Activated naive CD8-positive, alpha-beta T cell treated with anti-CD3 and anti-CD28 coated beads for 36 hours (primary cell): Measurements from ENCODE around the gene OPALIN. TPM values are rescaled to one million over a fixed set of nuclear protein-coding genes. Genes with fewer than 3 reads are reported as not detected.

Source experiments
- DNase-seq: peaks from one replicate; pipeline ENCODE4 v3.0.0; 2021
- H3K27ac Mint-ChIP-seq: one replicate; pipeline ENCODE4 v1.8.0; 2022; ENCODE audit warnings: mild to moderate bottlenecking, moderate library complexity, mixed read lengths
- H3K27me3 Mint-ChIP-seq: one replicate; pipeline ENCODE4 v1.8.0; 2022; ENCODE audit warnings: mild to moderate bottlenecking, mixed read lengths
- H3K36me3 Mint-ChIP-seq: one replicate; pipeline ENCODE4 v1.8.0; 2021; ENCODE audit warnings: mild to moderate bottlenecking, mixed read lengths
- H3K4me1 Mint-ChIP-seq: one replicate; pipeline ENCODE4 v1.8.0; 2021; ENCODE audit warnings: mixed read lengths
- H3K4me3 Mint-ChIP-seq: one replicate; pipeline ENCODE4 v1.8.0; 2022; ENCODE audit warnings: mild to moderate bottlenecking, moderate library complexity, mixed read lengths
- H3K9me3 Mint-ChIP-seq: one replicate; pipeline ENCODE4 v1.8.0; 2022; ENCODE audit warnings: mixed read lengths
- total RNA-seq, 2 experiments: library from RNA; stranded (reverse); gene quantifications; one replicate each; pipeline ENCODE4 v1.2.3, GENCODE V29; 2021

The OPALIN gene
- total RNA-seq, 2 experiments from 2014 or later, result not detected

DNA sequence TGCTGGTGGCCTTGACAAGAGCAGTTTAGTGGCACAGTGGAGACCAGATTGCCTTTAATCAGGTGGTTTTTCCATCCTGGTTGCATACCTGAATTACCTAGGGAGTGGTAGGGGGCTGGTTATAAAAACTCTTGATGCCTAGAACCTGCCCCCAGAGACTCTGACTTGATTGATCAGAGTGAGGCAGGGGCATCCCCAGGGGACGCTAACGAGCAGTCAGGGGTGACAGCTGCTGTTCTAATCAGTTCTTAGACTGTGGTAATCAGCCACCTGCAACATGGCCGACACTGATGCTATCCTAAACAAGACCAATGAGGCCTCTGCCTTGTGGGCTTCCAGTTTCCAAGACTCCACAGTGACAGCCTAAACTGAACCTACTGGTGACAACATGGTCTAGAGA is 2.0 kb upstream of the OPALIN start:
- Mint-ChIP-seq H3K4me1 (no peaks in the 10 kb centered on the region), H3K27ac (no peak overlapping the region), H3K27me3 (peaks cover 7% of the 10 kb centered on the region), H3K4me3 (no peak overlapping the region), H3K9me3 (no peaks in the 10 kb centered on the region), H3K36me3 (no peaks in the 10 kb centered on the region)
- no peak for DNase-seq

GRCh38 chr10:96360331-96360730 is 1.5 kb upstream of the OPALIN start:
- H3K4me1 Mint-ChIP-seq, result no peaks in the 10 kb centered on the region
- no peak overlapping the region for H3K27ac Mint-ChIP-seq
- DNase-seq, result no peak
- H3K27me3 Mint-ChIP-seq, result peaks cover 8% of the 10 kb centered on the region
- H3K4me3 Mint-ChIP-seq, result no peak overlapping the region
- no peaks in the 10 kb centered on the region for H3K9me3 Mint-ChIP-seq
- H3K36me3 Mint-ChIP-seq, result no peaks in the 10 kb centered on the region

GRCh38 chr10:96359616-96360015 is 814 bp upstream of the OPALIN start:
- Mint-ChIP-seq H3K4me3 (no peak overlapping the region), H3K4me1 (no peaks in the 10 kb centered on the region), H3K27me3 (peaks cover 11% of the 10 kb centered on the region), H3K36me3 (no peaks in the 10 kb centered on the region), H3K9me3 (no peaks in the 10 kb centered on the region), H3K27ac (no peak overlapping the region)
- DNase-seq, result no peak

DNA sequence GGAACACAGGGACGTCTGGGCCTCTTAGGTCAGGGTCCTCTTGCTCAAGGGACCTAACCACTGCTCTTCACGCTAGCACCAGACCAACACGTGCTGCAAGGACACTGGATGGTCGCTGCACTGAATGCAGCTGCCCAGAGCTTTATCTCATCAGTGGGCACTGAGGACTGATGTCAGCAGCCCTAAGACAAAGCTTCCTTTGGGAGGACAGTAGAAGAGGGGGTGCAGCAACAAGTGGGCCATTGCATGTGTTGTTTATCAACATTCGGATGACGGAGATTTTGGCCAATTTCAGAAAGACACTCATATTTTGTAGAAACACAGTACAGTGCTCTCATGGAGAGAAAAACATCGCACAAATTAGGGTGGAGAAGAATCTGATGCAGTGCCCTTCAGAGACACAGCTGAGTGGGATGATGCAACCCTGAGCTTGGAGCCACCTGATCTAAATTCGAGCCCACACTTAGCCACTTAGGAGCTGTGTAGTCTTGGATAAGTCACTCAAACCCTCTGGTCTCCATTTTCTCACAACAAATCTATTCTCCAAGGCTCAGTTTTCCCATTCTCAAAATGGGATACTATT is 1.7 kb downstream of the OPALIN start:
- Mint-ChIP-seq H3K9me3 (no peaks in the 10 kb centered on the region), H3K4me3 (no peak overlapping the region)

GRCh38 chr10:96352582-96352981 is 6.2 kb downstream of the OPALIN start:
- Mint-ChIP-seq H3K36me3 (no peaks in the 10 kb centered on the region), H3K27ac (no peak overlapping the region), H3K4me3 (no peak overlapping the region), H3K4me1 (no peaks in the 10 kb centered on the region), H3K27me3 (peaks cover 16% of the 10 kb centered on the region), H3K9me3 (no peaks in the 10 kb centered on the region)
- DNase-seq, result no peak

More for the DNA sequence above, 1.7 kb downstream of the OPALIN start:
- Mint-ChIP-seq H3K27ac (no peak overlapping the region), H3K36me3 (no peaks in the 10 kb centered on the region), H3K4me1 (no peaks in the 10 kb centered on the region), H3K27me3 (peaks cover 16% of the 10 kb centered on the region)
- no peak for DNase-seq

DNA sequence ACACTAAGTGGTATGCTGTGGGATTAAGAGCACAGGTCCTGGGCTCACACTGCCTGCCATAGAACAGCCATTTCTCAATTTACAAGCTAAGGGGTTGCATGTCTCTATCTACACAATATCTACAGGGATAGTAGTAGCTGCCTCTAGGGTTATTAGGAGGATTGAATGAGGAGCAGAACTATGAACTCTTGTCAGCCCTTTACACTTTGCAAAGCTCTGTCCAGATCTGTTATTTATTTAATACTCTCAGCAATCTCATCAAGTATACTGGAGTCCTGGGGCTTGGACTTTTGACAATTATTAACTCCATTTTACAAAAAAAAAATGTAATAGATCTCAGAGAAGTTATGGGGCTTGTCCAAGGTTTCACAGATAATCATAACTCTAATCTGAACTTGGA is 6.8 kb downstream of the OPALIN start:
- peaks cover under 1% of the 10 kb centered on the region for H3K9me3 Mint-ChIP-seq
- DNase-seq, result no peak
- no peaks in the 10 kb centered on the region for H3K36me3 Mint-ChIP-seq
- peaks cover 15% of the 10 kb centered on the region for H3K27me3 Mint-ChIP-seq
- no peak overlapping the region for H3K27ac Mint-ChIP-seq
- no peak overlapping the region for H3K4me3 Mint-ChIP-seq
- no peaks in the 10 kb centered on the region for H3K4me1 Mint-ChIP-seq

- DNase-seq, result no peak
- H3K9me3 Mint-ChIP-seq, result peaks cover 9% of the 10 kb centered on the region
- no peaks in the 10 kb centered on the region for H3K36me3 Mint-ChIP-seq
- H3K4me3 Mint-ChIP-seq, result no peak overlapping the region
- H3K27me3 Mint-ChIP-seq, result peaks cover 4% of the 10 kb centered on the region
- no peaks in the 10 kb centered on the region for H3K4me1 Mint-ChIP-seq
- no peak overlapping the region for H3K27ac Mint-ChIP-seq
These were observed 12.5 kb downstream of the OPALIN start for GRCh38 chr10:96346295-96346694.

DNA sequence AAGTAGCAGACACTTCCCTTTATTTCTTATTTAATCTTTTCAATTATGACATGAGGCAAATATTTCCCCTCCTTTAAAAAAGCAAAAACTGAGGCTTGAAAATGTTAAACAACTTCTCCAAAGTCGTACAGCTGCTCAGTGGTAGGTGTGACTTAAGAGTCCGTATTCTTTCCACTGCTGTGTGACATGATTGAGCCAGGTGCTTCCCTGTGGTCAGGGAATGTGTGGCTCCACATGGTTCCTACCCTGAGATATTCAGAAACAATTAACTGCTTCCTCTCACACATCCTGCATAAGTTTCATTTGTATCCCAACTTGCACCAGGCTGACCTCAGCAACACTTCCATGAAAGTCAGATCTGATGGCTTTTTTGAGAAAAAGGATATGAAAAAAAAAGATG is 13.6 kb downstream of the OPALIN start:
- DNase-seq, result no peak
- no peaks in the 10 kb centered on the region for H3K36me3 Mint-ChIP-seq
- peaks cover 9% of the 10 kb centered on the region for H3K9me3 Mint-ChIP-seq
- H3K4me3 Mint-ChIP-seq, result no peak overlapping the region
- peaks cover 4% of the 10 kb centered on the region for H3K27me3 Mint-ChIP-seq
- H3K4me1 Mint-ChIP-seq, result no peaks in the 10 kb centered on the region
- no peak overlapping the region for H3K27ac Mint-ChIP-seq

DNA sequence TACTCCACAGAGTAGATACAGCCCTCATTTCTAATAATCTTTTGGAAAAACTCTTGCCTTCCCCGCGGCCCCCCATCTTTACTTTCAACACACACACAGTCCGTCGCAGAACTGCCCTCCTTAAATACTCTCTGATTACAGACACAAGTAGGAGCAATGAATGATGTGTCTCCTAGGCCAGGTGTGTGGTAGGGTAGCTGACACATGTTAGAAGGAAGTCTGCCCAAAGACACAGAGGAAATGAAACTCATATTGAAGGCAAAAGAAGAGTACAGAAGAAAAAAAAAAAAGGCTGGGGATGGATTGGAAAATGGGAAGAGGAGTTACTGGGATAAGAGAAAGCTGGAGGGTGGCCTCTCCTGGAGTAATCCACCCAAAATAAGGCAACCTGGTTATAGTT is 14.6 kb downstream of the OPALIN start:
- no peaks in the 10 kb centered on the region for H3K36me3 Mint-ChIP-seq
- no peak overlapping the region for H3K27ac Mint-ChIP-seq
- peaks cover 4% of the 10 kb centered on the region for H3K27me3 Mint-ChIP-seq
- DNase-seq, result no peak
- no peaks in the 10 kb centered on the region for H3K4me1 Mint-ChIP-seq
- H3K9me3 Mint-ChIP-seq, result peaks cover 9% of the 10 kb centered on the region
- no peak overlapping the region for H3K4me3 Mint-ChIP-seq

DNA sequence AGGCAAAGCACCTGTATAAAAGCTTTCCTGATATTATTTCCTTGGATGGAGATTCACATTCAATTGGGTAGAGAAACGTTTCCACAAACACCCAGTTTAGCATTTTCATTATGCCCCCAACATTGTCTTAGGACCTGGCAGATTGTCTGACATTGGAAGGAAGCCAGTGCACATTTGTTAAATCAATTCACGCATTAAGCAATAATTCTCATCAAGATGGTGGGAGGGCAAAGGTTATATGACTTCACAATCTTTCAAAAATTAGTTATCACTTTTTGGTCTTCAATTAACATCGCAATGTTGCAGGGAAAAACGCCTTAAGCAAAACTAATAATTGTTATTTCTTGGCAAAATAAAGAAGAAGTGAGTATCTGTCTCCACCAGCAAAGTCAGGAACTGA is 16.4 kb downstream of the OPALIN start:
- no peak overlapping the region for H3K4me3 Mint-ChIP-seq
- no peak for DNase-seq
- no peaks in the 10 kb centered on the region for H3K36me3 Mint-ChIP-seq
- H3K9me3 Mint-ChIP-seq, result peaks cover 9% of the 10 kb centered on the region
- H3K4me1 Mint-ChIP-seq, result no peaks in the 10 kb centered on the region
- peaks cover 4% of the 10 kb centered on the region for H3K27me3 Mint-ChIP-seq
- H3K27ac Mint-ChIP-seq, result no peak overlapping the region

GRCh38 chr10:96341219-96342182 is 17.3 kb downstream of the OPALIN start:
- no peak for DNase-seq
- H3K4me1 Mint-ChIP-seq, result no peaks in the 10 kb centered on the region
- H3K4me3 Mint-ChIP-seq, result no peak overlapping the region
- H3K36me3 Mint-ChIP-seq, result no peaks in the 10 kb centered on the region
- peaks cover 7% of the 10 kb centered on the region for H3K9me3 Mint-ChIP-seq
- peaks cover 4% of the 10 kb centered on the region for H3K27me3 Mint-ChIP-seq
- no peak overlapping the region for H3K27ac Mint-ChIP-seq

- no peaks in the 10 kb centered on the region for H3K4me1 Mint-ChIP-seq
- no peaks in the 10 kb centered on the region for H3K27me3 Mint-ChIP-seq
- no peaks in the 10 kb centered on the region for H3K36me3 Mint-ChIP-seq
- H3K9me3 Mint-ChIP-seq, result no peaks in the 10 kb centered on the region
- H3K4me3 Mint-ChIP-seq, result no peak overlapping the region
- H3K27ac Mint-ChIP-seq, result no peak overlapping the region
- DNase-seq, result peak; percentile 64
These were observed 18.6 kb downstream of the OPALIN start for GRCh38 chr10:96339956-96340904.

DNA sequence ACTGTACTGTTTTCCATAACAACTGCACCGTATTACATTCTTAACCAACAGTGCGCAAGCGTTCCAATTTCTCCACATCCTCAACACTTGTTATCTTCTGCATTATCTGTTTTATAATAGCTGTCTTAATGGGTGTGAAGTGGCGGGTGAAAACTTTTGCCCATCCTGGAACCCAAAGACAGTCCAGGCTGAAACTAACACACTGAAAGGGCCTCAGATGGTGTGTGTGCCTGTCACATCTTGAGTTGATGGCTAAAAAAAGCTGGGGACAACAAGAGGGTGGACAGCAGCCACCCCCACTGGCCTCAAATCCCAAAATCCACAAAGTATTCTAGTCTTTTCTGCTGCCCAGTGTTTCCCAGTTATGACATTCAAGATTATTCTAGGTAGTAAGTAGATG is 19.4 kb downstream of the OPALIN start:
- H3K9me3 Mint-ChIP-seq, result no peaks in the 10 kb centered on the region
- peaks cover 3% of the 10 kb centered on the region for H3K4me1 Mint-ChIP-seq
- H3K27me3 Mint-ChIP-seq, result peaks cover 6% of the 10 kb centered on the region
- DNase-seq, result no peak
- H3K4me3 Mint-ChIP-seq, result no peak overlapping the region
- no peaks in the 10 kb centered on the region for H3K36me3 Mint-ChIP-seq
- no peak overlapping the region for H3K27ac Mint-ChIP-seq

- Mint-ChIP-seq H3K4me3 (no peak overlapping the region), H3K4me1 (peaks cover 7% of the 10 kb centered on the region), H3K27me3 (peaks cover 6% of the 10 kb centered on the region), H3K27ac (no peak overlapping the region), H3K9me3 (no peaks in the 10 kb centered on the region), H3K36me3 (no peaks in the 10 kb centered on the region)
- no peak for DNase-seq
These were observed 20.4 kb downstream of the OPALIN start for GRCh38 chr10:96338279-96338925.
